ENCODE results near the gene CLN3. TPM values are rescaled to one million over a fixed set of nuclear protein-coding genes. Genes with fewer than 3 reads are reported as not detected.

The CLN3 gene
- total and polyA plus RNA-seq, 2 of the 13 experiments (the other 11 are each of a cell fraction or from before 2014, with no cell fraction given), result 23.4 to 46.8 TPM

- POLR2A ChIA-PET, result interaction anchor here (0.9 to 1.7 kb wide), 2 partner anchors 18 to 29 kb away, joined by 3 to 4 read pairs; partner anchors contain the start of genes CLN3 and NUPR1
- 0 out of 2 replicates have a peak, but pooled peaks have one; percentile 16 for TF ChIP-seq ZNF292 (CRISPR knock-in tag; IDR thresholded peaks at IDR 0.05; ENCODE audit: borderline replicate concordance, low read depth)
- TF ChIP-seq, protein P1, sequence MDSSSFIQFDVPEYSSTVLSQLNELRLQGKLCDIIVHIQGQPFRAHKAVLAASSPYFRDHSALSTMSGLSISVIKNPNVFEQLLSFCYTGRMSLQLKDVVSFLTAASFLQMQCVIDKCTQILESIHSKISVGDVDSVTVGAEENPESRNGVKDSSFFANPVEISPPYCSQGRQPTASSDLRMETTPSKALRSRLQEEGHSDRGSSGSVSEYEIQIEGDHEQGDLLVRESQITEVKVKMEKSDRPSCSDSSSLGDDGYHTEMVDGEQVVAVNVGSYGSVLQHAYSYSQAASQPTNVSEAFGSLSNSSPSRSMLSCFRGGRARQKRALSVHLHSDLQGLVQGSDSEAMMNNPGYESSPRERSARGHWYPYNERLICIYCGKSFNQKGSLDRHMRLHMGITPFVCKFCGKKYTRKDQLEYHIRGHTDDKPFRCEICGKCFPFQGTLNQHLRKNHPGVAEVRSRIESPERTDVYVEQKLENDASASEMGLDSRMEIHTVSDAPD (CRISPR knock-in tag; IDR thresholded peaks at IDR 0.05), result no peak
Measured at GRCh38 chr16:28521436-28521835, 29.6 kb upstream of the CLN3 start.

DNA sequence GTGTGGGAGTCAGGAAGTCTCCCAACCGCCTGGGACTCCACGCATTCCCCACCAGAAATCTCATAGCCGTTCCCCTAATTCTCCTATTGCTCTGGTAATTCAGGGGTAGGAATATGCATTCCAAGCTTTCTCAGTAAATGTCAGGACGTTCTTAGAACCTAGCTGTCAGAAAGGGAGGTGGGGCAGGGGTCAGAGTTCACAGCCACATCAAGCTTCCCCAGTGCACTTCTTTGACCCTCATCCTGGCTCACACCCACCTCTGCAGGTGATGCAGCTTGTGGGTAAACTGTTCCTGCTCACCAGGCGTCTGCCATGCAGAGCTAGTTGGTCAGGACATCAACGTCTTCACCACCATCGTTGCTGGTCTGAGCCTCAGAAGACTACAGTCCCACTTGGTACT, 28.8 kb upstream of the CLN3 start:
- Histone ChIP-seq H2AFZ (ENCODE audit: low read length) (no peak overlapping the region), H3K9ac (ENCODE audit: insufficient read depth, low read depth, low read length) (no peak overlapping the region), H4K20me1 (ENCODE audit: insufficient read depth, low read length) (no peaks in the 10 kb centered on the region), H3K79me2 (ENCODE audit: insufficient read depth, low read length) (no peaks in the 10 kb centered on the region), H3K4me3 (replicated peaks in 1 of 3; ENCODE audit: insufficient read depth in 1 of 3, low read depth in 2 of 3, low read length in 3 of 3) (no peak overlapping the region), H3K36me3 (replicated peaks in 1 of 2; ENCODE audit: control insufficient read depth in 1 of 2, insufficient read depth in 2 of 2, low read length in 2 of 2) (no peaks in the 10 kb centered on the region), H3K27ac (ENCODE audit: extremely low read length, insufficient read depth, low read length) (no peak overlapping the region), H3K9me3 (ENCODE audit: low read length) (no peaks in the 10 kb centered on the region), H3K4me2 (ENCODE audit: low read depth, low read length) (peak overlapping the region; percentile 44), H3K27me3 (ENCODE audit: control insufficient read depth in 1 of 2, insufficient read depth in 2 of 2, low read length in 2 of 2) (no peaks in the 10 kb centered on the region), H3K4me1 (ENCODE audit: insufficient read depth, low read length) (peaks cover 54% of the 10 kb centered on the region)
- intact Hi-C loops (cut with micrococcal nuclease; ENCODE audit: unreplicated experiment), result no loop called here
- no peak for DNase-seq (ENCODE audit: low spot score)
- in situ Hi-C loops (cut with HindIII; ENCODE audit: extremely low pct_ligation_motif_present, low pct_unique_long_range_greater_than_20kb), result no loop called here
- BruUV-seq (replicated peaks), result no TSS peak
- CTCF ChIA-PET (ENCODE audit: low intra/inter-chr PET ratio, low total read pairs), result no interaction called here
- 28% methylated on average over 7 of the region's 7 CpGs for WGBS (ENCODE audit: low lambda C conversion rate)
- POLR2A ChIA-PET, result interaction anchor here (0.7 to 1.7 kb wide), 2 partner anchors 18 to 28 kb away, joined by 3 to 4 read pairs; partner anchors contain the start of gene NUPR1
- ATAC-seq, result no peak
- FAIRE-seq, result no peak
- TF ChIP-seq BRD4 (CRISPR knock-in tag; IDR thresholded peaks at IDR 0.05), result no peak
- TF ChIP-seq NR2C2 (CRISPR knock-in tag; IDR thresholded peaks at IDR 0.05; ENCODE audit: borderline replicate concordance), result peak; percentile 46; the same call in 1 of the 2 replicates
- no peak for TF ChIP-seq ZNF337 (CRISPR knock-in tag; IDR thresholded peaks at IDR 0.05; ENCODE audit: borderline replicate concordance, low read depth)
- TF ChIP-seq, protein P2, sequence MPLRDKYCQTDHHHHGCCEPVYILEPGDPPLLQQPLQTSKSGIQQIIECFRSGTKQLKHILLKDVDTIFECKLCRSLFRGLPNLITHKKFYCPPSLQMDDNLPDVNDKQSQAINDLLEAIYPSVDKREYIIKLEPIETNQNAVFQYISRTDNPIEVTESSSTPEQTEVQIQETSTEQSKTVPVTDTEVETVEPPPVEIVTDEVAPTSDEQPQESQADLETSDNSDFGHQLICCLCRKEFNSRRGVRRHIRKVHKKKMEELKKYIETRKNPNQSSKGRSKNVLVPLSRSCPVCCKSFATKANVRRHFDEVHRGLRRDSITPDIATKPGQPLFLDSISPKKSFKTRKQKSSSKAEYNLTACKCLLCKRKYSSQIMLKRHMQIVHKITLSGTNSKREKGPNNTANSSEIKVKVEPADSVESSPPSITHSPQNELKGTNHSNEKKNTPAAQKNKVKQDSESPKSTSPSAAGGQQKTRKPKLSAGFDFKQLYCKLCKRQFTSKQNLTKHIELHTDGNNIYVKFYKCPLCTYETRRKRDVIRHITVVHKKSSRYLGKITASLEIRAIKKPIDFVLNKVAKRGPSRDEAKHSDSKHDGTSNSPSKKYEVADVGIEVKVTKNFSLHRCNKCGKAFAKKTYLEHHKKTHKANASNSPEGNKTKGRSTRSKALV (CRISPR knock-in tag; IDR thresholded peaks at IDR 0.05), result no peak
- TF ChIP-seq NR2F1 (CRISPR knock-in tag; IDR thresholded peaks at IDR 0.05), result peak in 1 of 2 experiments; percentile 15; a peak in 1 of 4 replicates
- peak; percentile 45; the same call in 1 of the 2 replicates for TF ChIP-seq NR2F2 (IDR thresholded peaks at IDR 0.05; ENCODE audit: borderline replicate concordance, low read depth)
- TF ChIP-seq RXRA (CRISPR knock-in tag; IDR thresholded peaks at IDR 0.05), result peak; percentile 21; the same call in 1 of the 2 replicates
- TF ChIP-seq NR1H2 (CRISPR knock-in tag; IDR thresholded peaks at IDR 0.05; ENCODE audit: borderline replicate concordance, low read depth), result no peak
- TF ChIP-seq BCL6 (CRISPR knock-in tag; IDR thresholded peaks at IDR 0.05), result 0 out of 2 replicates have a peak, but pooled peaks have one; percentile 32
- TF ChIP-seq KLF13 (CRISPR knock-in tag; IDR thresholded peaks at IDR 0.05), result no peak
- no peak for TF ChIP-seq ZNF605 (CRISPR knock-in tag; IDR thresholded peaks at IDR 0.05)
- no peak for TF ChIP-seq ZNF382 (CRISPR knock-in tag; IDR thresholded peaks at IDR 0.05; ENCODE audit: borderline replicate concordance)
- no peak for TF ChIP-seq ZNF256 (CRISPR knock-in tag; conservative IDR thresholded peaks at IDR 0.05)

More at GRCh38 chr16:28521436-28521835, 29.6 kb upstream of the CLN3 start:
- intact Hi-C loops (cut with micrococcal nuclease; ENCODE audit: unreplicated experiment) (no loop called here), in situ Hi-C loops (cut with HindIII; ENCODE audit: extremely low pct_ligation_motif_present, low pct_unique_long_range_greater_than_20kb) (no loop called here)
- H3K4me1 ChIP-seq (ENCODE audit: insufficient read depth, low read length), result peaks cover 62% of the 10 kb centered on the region
- FAIRE-seq (no peak), DNase-seq (ENCODE audit: low spot score) (no peak), ATAC-seq (no peak)
- no peaks in the 10 kb centered on the region for H4K20me1 ChIP-seq (ENCODE audit: insufficient read depth, low read length)
- no peaks in the 10 kb centered on the region for H3K79me2 ChIP-seq (ENCODE audit: insufficient read depth, low read length)
- H3K4me2 ChIP-seq (ENCODE audit: low read depth, low read length), result no peak overlapping the region
- no peaks in the 10 kb centered on the region for H3K9me3 ChIP-seq (ENCODE audit: low read length)
- WGBS (ENCODE audit: low lambda C conversion rate), result 95% methylated on average over 6 of the region's 6 CpGs
- H3K4me3 ChIP-seq (replicated peaks in 1 of 3; ENCODE audit: insufficient read depth in 1 of 3, low read depth in 2 of 3, low read length in 3 of 3), result no peak overlapping the region
- H3K9ac ChIP-seq (ENCODE audit: insufficient read depth, low read depth, low read length), result no peak overlapping the region
- no peaks in the 10 kb centered on the region for H3K27me3 ChIP-seq (ENCODE audit: control insufficient read depth in 1 of 2, insufficient read depth in 2 of 2, low read length in 2 of 2)
- H3K36me3 ChIP-seq (replicated peaks in 1 of 2; ENCODE audit: control insufficient read depth in 1 of 2, insufficient read depth in 2 of 2, low read length in 2 of 2), result no peaks in the 10 kb centered on the region
- CTCF ChIA-PET (ENCODE audit: low intra/inter-chr PET ratio, low total read pairs), result no interaction called here
- no TSS peak for BruUV-seq (replicated peaks)
- H2AFZ ChIP-seq (ENCODE audit: low read length), result no peak overlapping the region
- no peak overlapping the region for H3K27ac ChIP-seq (ENCODE audit: extremely low read length, insufficient read depth, low read length)

All from HepG2 (cell line).